GM12865 (cell line): ENCODE data around the gene WDR93.

Experiments used
- DNase-seq: peaks from one replicate; pipeline ENCODE4 v3.0.0; 2010; ENCODE audit warnings: low read depth
- H3K4me3 ChIP-seq: 2 replicates; pipeline ENCODE4 v1.5.1; 2011; ENCODE audit warnings: mild to moderate bottlenecking, low read depth, low read length, control low read depth
- TF ChIP-seq, protein P1 (sequence below): IDR thresholded peaks from 2 replicates; pipeline ENCODE4 v1.5.1; 2011; ENCODE audit warnings: low read length, control low read depth, low read depth, inconsistent platforms; ENCODE audit not compliant: insufficient read depth; ENCODE audit errors: missing control alignments

The WDR93 gene

DNA sequence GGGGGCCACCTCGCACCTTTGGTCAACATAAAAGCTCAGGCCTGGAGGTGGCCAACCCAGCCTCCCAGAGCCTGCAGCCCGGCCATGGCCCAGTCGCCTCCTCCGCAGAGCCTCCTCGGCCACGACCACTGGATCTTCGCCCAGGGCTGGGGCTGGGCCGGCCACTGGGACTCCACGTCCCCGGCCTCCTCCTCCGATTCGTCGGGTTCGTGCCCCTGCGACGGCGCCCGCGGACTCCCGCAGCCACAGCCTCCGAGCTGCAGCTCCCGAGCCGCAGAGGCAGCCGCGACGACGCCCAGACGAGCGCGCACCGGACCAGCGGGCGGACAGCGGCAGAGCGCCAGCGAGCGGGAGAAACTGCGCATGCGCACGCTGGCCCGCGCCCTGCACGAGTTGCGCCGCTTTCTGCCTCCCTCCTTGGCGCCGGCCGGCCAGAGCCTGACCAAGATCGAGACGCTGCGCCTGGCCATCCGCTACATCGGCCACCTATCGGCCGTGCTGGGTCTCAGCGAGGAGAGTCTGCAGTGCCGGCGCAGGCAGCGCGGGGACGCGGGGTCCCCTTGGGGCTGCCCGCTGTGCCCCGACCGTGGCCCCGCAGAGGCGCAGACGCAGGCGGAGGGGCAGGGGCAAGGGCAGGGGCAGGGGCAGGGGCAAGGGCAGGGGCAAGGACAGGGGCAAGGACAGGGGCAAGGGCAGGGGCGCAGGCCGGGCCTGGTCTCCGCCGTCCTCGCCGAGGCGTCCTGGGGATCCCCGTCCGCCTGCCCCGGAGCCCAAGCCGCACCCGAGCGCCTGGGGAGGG, 85.9 kb downstream of the WDR93 start, which contains the start of gene MESP2:
TSS of gene MESP2 (plus strand) at position 59 of the 799 bp plus-strand sequence. CDS start at position 85, 26 bp downstream.
- TF ChIP-seq, protein P1, sequence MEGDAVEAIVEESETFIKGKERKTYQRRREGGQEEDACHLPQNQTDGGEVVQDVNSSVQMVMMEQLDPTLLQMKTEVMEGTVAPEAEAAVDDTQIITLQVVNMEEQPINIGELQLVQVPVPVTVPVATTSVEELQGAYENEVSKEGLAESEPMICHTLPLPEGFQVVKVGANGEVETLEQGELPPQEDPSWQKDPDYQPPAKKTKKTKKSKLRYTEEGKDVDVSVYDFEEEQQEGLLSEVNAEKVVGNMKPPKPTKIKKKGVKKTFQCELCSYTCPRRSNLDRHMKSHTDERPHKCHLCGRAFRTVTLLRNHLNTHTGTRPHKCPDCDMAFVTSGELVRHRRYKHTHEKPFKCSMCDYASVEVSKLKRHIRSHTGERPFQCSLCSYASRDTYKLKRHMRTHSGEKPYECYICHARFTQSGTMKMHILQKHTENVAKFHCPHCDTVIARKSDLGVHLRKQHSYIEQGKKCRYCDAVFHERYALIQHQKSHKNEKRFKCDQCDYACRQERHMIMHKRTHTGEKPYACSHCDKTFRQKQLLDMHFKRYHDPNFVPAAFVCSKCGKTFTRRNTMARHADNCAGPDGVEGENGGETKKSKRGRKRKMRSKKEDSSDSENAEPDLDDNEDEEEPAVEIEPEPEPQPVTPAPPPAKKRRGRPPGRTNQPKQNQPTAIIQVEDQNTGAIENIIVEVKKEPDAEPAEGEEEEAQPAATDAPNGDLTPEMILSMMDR, result peak; percentile 9
- H3K4me3 ChIP-seq, result peak within 1 kb of the TSS; percentile 49
- peak; percentile 85 for DNase-seq

DNA sequence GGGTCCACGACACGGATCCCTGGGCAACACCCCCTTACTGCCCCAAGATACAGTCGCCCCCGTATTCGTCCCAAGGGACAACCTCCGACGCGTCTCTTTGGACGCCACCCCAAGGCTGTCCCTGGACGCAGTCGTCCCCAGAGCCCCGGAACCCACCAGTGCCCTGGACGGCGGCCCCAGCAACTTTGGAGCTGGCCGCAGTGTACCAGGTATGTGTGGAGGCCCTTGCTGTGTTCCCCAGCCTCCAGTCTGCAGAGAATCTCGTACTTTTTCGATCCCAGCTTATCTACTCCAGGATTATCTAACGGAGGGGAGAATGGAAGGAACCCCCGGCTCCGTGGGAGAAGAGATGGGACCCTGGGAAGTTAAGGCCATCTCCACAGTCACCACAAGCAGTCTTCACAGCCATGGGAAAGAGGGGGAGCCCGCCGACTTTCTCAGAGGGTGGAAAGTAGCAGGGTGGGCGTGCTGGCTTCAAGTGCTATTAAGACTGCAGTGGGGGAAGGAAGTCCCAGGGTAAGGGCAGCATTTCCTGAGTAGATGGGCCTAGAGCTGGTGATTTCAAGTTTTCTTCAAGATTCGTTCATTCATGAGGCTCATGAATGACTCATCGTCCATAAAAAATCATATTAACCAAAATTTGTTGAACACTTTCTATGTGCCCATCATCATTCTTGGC, 86.6 kb downstream of the WDR93 start:
- H3K4me3 ChIP-seq, result peak overlapping the region; percentile 49; the same call in 1 of the 2 replicates
- DNase-seq, result no peak
- TF ChIP-seq, protein P1, result no peak

DNA sequence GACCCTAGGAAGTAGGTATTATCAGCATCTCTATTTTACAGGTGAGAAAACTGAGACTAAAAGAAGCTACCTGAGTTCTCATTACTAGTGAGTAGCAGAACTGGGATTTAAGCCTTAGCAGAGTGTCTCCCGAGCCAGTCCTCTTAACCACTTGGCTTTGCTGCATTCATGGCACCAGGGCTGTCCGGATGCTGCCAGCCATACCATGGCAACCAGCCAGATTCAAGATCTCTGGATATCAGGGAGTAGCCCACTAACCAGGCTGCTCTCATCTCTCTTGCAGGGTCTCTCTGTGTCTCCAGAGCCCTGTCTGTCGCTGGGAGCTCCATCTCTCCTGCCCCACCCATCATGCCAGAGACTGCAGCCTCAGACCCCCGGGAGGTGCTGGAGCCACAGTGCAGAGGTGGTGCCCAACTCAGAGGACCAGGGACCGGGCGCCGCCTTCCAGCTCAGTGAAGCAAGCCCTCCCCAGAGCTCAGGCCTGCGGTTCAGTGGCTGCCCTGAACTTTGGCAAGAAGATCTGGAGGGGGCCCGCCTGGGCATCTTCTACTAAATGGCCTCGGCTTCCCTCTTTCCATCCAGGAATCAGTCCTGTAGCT, 87.3 kb downstream of the WDR93 start:
- no peak overlapping the region for H3K4me3 ChIP-seq
- no peak for DNase-seq
- TF ChIP-seq, protein P1, result no peak

DNA sequence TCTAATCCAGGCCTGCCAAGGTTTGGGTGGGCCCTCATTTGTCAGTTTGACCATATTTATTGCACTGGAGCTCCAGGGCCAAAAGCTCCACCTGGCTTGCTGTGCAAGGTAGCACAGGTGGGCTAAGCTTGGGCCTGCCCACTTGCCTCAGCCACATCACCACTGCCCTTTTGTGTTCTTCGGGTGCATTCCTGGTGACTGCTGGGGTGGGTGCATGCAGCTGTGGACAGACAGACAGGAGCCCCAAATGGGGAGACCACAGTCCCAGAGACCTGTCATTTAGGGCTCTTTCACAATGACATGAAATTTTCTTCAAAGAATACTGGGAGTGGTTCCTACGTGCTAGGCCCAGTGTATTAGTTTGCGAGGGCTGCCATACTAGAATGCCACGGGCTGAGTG, 88.2 kb downstream of the WDR93 start:
- DNase-seq, result no peak
- no peak overlapping the region for H3K4me3 ChIP-seq
- TF ChIP-seq, protein P1, result no peak

- TF ChIP-seq, protein P1, result no peak
- H3K4me3 ChIP-seq, result no peak overlapping the region
- no peak for DNase-seq
These were observed 90.0 kb downstream of the WDR93 start for GRCh38 chr15:89780601-89781000.

GRCh38 chr15:89781055-89781454, 90.4 kb downstream of the WDR93 start:
- DNase-seq, result peak; percentile 68

More at GRCh38 chr15:89781055-89781454, 90.4 kb downstream of the WDR93 start:
- TF ChIP-seq, protein P1, result no peak
- H3K4me3 ChIP-seq, result no peak overlapping the region
